Measurements from ENCODE around the gene ETNK2.

ETNK2 gene, protein sequence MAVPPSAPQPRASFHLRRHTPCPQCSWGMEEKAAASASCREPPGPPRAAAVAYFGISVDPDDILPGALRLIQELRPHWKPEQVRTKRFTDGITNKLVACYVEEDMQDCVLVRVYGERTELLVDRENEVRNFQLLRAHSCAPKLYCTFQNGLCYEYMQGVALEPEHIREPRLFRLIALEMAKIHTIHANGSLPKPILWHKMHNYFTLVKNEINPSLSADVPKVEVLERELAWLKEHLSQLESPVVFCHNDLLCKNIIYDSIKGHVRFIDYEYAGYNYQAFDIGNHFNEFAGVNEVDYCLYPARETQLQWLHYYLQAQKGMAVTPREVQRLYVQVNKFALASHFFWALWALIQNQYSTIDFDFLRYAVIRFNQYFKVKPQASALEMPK

DNA sequence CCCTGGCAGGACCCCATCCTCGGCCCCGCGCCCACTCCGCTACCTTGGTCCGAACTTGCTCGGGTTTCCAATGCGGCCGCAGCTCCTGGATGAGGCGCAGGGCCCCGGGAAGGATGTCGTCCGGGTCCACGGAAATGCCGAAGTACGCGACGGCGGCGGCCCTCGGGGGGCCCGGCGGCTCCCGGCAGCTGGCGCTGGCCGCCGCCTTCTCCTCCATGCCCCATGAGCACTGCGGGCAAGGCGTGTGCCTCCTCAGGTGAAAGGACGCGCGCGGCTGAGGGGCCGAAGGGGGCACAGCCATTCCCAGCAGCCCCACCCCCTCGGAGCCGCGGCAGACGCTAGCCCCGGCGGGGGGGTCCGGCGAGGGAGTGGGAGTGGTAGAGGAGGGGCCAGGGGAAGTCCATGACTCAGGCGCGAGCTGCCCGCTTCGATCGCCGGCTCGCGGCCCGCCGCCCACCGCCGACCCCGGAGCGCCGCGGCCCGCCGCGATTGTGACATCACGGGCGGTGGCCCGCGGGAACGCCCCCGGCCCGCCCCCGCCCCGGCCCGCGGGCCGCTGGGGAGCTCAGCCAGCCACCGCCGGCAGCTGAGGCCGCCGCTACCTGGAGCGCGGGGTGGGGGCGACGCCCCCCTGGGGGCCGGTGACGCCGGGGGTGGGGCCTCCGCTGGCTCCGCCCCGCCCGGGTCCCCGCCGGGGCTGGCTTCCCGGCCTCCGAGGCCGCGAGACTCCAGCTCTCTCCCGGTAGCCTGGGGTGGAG is at the start of gene ETNK2:
Gene ETNK2 (minus strand): TSS at position 493 of the 758 bp plus-strand sequence. CDS start 192 bp downstream, at position 301.
- no peak within 1 kb of the TSS for H3K27ac ChIP-seq (ENCODE audit: low read depth, low read length)
- H3K27me3 ChIP-seq (ENCODE audit: control insufficient read depth, insufficient read depth, low read length) = peaks cover 17% of the 10 kb centered on the region
- no peaks in the 10 kb centered on the region for H3K9me3 ChIP-seq (ENCODE audit: control insufficient read depth, insufficient read depth, low read length)
- peaks cover 29% of the 10 kb centered on the region for H3K4me1 ChIP-seq (ENCODE audit: control insufficient read depth, insufficient read depth, low read length)
- H3K4me3 ChIP-seq (ENCODE audit: low read depth, low read length) = peak within 1 kb of the TSS; percentile 77
- no peak within 1 kb of the TSS; the same call in 1 of the 2 replicates for H3K9ac ChIP-seq (ENCODE audit: low read depth, low read length)
- no peaks in the 10 kb centered on the region for H3K36me3 ChIP-seq (ENCODE audit: control insufficient read depth, insufficient read depth, low read length)

DNA sequence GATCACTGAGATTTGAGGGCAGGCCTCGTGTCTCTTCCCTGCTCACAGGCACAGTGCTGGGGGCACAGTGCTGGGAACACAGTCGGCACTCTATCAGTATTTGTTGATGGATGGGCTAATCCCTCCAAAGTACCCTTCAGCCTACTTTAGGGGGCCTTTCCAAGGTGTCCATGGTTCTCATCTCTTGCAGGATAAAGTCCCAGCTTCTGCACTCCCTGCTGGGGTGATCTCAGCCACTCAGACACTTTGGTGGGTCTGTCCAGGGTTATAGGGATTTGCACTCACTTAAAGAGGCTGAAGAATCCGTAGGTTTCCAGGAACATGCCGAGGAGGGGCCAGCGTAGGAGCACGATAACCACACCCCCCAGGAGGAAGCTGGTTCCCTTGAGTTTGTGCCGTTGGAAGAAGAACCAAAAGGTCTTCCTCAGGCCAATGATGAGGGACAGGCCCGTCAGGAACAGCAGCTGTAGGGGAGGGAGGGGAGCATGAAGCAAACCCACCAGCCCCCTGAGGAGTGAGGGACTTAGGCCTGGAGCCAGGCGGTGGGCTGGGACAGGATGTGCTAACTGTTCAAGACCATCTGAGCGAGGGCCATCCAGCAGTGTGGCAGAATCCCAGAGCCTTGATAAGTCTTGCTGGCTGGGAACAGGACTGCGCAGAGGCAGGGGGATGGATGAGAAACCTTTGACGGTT is 49.6 kb upstream of the ETNK2 start:
- H3K27me3 ChIP-seq (ENCODE audit: control insufficient read depth, insufficient read depth, low read length) = no peaks in the 10 kb centered on the region; the same call in 1 of the 2 replicates
- no peak overlapping the region for H3K9ac ChIP-seq (ENCODE audit: low read depth, low read length)
- no peaks in the 10 kb centered on the region for H3K9me3 ChIP-seq (ENCODE audit: control insufficient read depth, insufficient read depth, low read length)
- H3K4me1 ChIP-seq (ENCODE audit: control insufficient read depth, insufficient read depth, low read length) = no peaks in the 10 kb centered on the region
- no peaks in the 10 kb centered on the region for H3K36me3 ChIP-seq (ENCODE audit: control insufficient read depth, insufficient read depth, low read length)
- H3K4me3 ChIP-seq (ENCODE audit: low read depth, low read length) = no peak overlapping the region
- no peak overlapping the region for H3K27ac ChIP-seq (ENCODE audit: low read depth, low read length)

DNA sequence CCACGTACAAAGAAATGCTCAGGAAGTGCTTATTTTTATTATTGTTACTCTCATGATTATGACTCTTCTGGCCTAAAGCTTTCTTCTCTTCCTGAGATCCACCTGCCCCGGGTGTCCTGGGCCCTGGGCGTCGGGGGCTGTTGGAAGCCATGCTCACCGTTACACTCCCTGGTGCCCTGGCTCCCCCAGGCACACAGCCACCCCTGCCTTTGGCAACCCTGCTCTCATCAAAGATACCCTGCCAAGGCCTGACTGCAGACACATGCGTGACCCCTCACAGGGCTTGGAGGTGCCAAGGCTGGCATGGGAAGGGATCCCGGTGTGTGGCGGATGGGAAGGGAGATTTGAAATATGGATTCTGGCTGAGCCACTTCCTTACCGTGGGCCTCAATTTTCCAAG is 47.7 kb upstream of the ETNK2 start:
- Histone ChIP-seq H3K27me3 (ENCODE audit: control insufficient read depth, insufficient read depth, low read length) (no peaks in the 10 kb centered on the region), H3K4me3 (ENCODE audit: low read depth, low read length) (no peak overlapping the region), H3K4me1 (ENCODE audit: control insufficient read depth, insufficient read depth, low read length) (no peaks in the 10 kb centered on the region), H3K36me3 (ENCODE audit: control insufficient read depth, insufficient read depth, low read length) (no peaks in the 10 kb centered on the region), H3K27ac (ENCODE audit: low read depth, low read length) (no peak overlapping the region), H3K9me3 (ENCODE audit: control insufficient read depth, insufficient read depth, low read length) (no peaks in the 10 kb centered on the region), H3K9ac (ENCODE audit: low read depth, low read length) (no peak overlapping the region)

DNA sequence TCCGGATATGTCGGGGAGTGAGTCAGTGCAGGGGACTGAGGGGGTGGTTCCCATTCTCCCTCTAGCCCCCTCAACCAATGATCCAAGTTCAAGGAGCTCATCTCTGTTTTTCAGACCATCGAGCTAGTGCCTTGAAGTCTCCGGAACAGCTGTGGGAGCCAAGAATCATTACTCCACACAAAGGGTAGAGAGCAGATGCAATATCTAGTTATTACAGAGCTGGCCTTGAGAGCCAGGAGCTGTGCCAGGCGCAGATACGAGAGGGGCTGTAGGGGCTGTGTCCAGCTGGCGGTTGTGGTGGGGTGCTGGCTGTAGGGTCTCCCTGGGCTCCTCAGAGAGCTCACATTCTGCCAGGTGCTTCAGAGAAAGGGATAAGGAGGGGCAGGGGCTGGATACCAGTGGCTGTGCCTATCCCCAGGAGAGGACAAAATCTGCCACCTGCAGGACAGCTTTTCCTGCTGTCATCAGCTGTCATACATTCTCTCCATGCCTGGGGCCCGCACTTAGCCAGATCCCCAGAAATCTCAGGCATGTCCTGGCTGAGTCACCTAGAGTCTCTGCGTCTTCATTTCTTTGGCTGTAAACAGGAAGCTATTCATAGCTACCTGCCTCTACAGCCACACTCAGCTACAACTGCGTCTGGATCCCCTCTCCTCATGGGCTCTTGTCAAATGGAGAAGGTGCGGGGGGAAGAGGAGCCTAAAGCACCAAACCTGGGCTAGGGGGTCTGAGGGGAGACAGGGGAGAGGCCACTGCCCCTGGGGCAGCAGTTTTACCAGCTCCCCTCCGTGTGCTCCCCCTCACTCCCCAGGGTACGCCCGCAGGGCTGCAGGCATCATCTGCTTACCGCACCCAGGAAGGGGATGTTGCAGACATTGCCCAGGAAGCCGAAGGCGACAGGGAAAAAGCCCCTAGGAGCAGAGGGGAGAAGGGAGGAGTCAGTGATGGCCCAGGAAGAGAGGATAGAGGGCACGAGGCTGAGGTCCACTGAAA is 46.8 kb upstream of the ETNK2 start:
- Histone ChIP-seq H3K36me3 (ENCODE audit: control insufficient read depth, insufficient read depth, low read length) (no peaks in the 10 kb centered on the region), H3K4me3 (ENCODE audit: low read depth, low read length) (no peak overlapping the region), H3K9ac (ENCODE audit: low read depth, low read length) (no peak overlapping the region), H3K27ac (ENCODE audit: low read depth, low read length) (peak overlapping the region; percentile 26), H3K9me3 (ENCODE audit: control insufficient read depth, insufficient read depth, low read length) (no peaks in the 10 kb centered on the region), H3K27me3 (ENCODE audit: control insufficient read depth, insufficient read depth, low read length) (no peaks in the 10 kb centered on the region), H3K4me1 (ENCODE audit: control insufficient read depth, insufficient read depth, low read length) (no peaks in the 10 kb centered on the region)

DNA sequence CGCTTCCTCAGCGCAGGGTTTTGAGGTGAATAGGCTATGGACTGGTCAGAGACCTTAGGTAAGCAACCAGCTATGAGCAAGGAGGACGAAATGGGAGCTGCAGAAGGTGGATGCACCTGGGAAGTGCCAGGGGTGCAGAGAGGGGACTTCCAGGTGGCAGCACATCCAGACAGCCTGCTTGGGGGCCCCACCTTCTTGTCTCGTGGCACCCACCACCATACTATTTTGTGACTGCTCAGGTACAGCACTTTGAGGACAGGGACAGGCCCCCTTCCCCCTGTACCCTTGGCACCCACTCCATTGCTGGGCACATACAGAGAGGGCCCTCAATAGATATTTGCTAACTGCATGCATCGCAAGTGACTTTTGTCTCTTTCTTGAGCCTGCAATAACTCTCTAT is 45.2 kb upstream of the ETNK2 start:
- Histone ChIP-seq H3K9ac (ENCODE audit: low read depth, low read length) (no peak overlapping the region), H3K27ac (ENCODE audit: low read depth, low read length) (no peak overlapping the region), H3K4me1 (ENCODE audit: control insufficient read depth, insufficient read depth, low read length) (no peaks in the 10 kb centered on the region)

DNA sequence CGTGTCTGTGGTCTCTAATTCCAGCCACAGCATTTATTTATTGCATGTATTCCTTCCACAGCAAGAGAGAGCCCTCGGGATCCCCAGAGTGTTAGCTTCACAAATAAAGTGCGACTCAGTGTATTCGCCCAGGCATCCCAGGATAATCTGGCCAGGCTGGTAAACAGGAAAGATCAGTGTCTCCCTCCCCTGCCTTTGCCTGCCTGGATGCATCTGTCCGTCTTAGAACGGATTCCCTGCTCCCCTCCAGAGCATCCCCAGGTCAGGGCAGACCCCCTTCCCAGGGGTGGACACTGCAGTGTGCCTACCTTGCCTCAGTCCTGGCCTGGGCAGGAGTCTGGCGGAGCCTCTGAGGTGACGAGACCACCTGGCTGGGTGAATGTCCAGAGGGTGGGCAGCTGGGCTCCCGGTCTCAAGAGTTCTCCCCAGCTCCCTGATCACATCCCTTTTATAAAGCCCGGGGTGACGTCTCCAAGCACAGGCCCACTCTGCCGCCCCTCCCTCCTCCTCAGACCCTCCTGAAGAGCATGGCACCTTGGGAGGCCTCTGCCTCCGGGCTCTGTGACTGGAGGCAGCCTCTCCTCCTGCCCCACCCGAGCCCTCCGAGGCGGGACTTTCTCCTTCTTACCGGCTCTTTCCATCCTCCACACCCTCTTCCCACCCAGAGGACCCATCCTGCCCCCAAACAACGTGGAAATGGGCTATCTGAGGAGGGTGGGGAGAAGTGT is 44.4 kb upstream of the ETNK2 start, which contains the start of gene KISS1:
Gene KISS1 (minus strand): TSS at position 424 of the 728 bp plus-strand sequence. CDS start 3,615 bp downstream, outside the sequence.
- no peak within 1 kb of the TSS for H3K27ac ChIP-seq (ENCODE audit: low read depth, low read length)

More for the DNA sequence above, 45.2 kb upstream of the ETNK2 start:
- no peaks in the 10 kb centered on the region for H3K36me3 ChIP-seq (ENCODE audit: control insufficient read depth, insufficient read depth, low read length)
- H3K9me3 ChIP-seq (ENCODE audit: control insufficient read depth, insufficient read depth, low read length) = no peaks in the 10 kb centered on the region
- peaks cover 13% of the 10 kb centered on the region for H3K27me3 ChIP-seq (ENCODE audit: control insufficient read depth, insufficient read depth, low read length)
- no peak overlapping the region for H3K4me3 ChIP-seq (ENCODE audit: low read depth, low read length)

DNA sequence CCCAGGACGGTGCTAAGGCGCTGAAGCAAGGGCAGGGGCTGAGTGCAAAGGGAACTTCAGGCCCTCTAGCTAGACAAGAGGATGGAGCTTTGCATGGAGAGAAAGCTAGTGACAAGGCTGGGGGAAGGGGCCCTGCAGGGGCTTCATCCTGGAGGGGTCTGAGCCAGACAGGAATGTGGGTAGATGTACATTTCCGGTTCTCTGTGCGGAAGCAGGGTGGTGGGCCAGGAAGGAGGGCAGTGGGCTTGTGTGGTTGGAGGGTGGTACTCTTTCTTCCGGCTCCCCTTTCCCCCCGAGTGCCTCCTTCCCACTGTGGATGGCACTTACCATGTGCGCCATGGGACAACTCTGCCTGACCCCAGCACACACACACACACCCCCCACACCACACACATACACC is 42.9 kb upstream of the ETNK2 start:
- Histone ChIP-seq H3K9me3 (ENCODE audit: control insufficient read depth, insufficient read depth, low read length) (no peaks in the 10 kb centered on the region), H3K27me3 (ENCODE audit: control insufficient read depth, insufficient read depth, low read length) (peaks cover 29% of the 10 kb centered on the region), H3K36me3 (ENCODE audit: control insufficient read depth, insufficient read depth, low read length) (no peaks in the 10 kb centered on the region), H3K27ac (ENCODE audit: low read depth, low read length) (no peak overlapping the region), H3K4me3 (ENCODE audit: low read depth, low read length) (no peak overlapping the region), H3K9ac (ENCODE audit: low read depth, low read length) (no peak overlapping the region), H3K4me1 (ENCODE audit: control insufficient read depth, insufficient read depth, low read length) (peaks cover 6% of the 10 kb centered on the region; the same call in 1 of the 2 replicates)

More for the DNA sequence above, 44.4 kb upstream of the ETNK2 start, which contains the start of gene KISS1:
- Histone ChIP-seq H3K9ac (ENCODE audit: low read depth, low read length) (no peak within 1 kb of the TSS), H3K36me3 (ENCODE audit: control insufficient read depth, insufficient read depth, low read length) (no peaks in the 10 kb centered on the region), H3K4me1 (ENCODE audit: control insufficient read depth, insufficient read depth, low read length) (no peaks in the 10 kb centered on the region), H3K27me3 (ENCODE audit: control insufficient read depth, insufficient read depth, low read length) (peaks cover 21% of the 10 kb centered on the region), H3K4me3 (ENCODE audit: low read depth, low read length) (no peak within 1 kb of the TSS), H3K9me3 (ENCODE audit: control insufficient read depth, insufficient read depth, low read length) (no peaks in the 10 kb centered on the region)

DNA sequence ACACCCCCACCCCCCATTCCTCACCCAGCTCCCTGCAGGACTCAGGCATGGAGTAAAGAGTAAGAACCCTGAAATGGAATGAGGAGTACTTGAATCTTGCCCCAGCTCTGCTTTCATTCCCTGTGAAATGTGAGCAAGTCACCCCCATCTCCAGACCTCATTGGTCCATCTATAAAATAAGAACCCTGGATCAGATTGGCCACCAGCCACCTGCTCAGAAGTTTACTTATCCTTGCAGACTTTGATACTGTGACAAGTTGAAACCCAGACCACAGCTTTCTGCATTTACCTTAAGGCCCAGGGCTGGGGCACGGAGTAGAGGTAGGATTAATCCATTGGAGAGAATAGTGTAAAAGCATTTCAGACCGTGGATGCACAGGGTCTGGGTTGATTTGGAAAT is 42.2 kb upstream of the ETNK2 start:
- Histone ChIP-seq H3K27me3 (ENCODE audit: control insufficient read depth, insufficient read depth, low read length) (peaks cover 36% of the 10 kb centered on the region), H3K27ac (ENCODE audit: low read depth, low read length) (no peak overlapping the region), H3K36me3 (ENCODE audit: control insufficient read depth, insufficient read depth, low read length) (no peaks in the 10 kb centered on the region), H3K4me3 (ENCODE audit: low read depth, low read length) (no peak overlapping the region), H3K4me1 (ENCODE audit: control insufficient read depth, insufficient read depth, low read length) (peaks cover 6% of the 10 kb centered on the region; the same call in 1 of the 2 replicates), H3K9me3 (ENCODE audit: control insufficient read depth, insufficient read depth, low read length) (no peaks in the 10 kb centered on the region), H3K9ac (ENCODE audit: low read depth, low read length) (no peak overlapping the region)

DNA sequence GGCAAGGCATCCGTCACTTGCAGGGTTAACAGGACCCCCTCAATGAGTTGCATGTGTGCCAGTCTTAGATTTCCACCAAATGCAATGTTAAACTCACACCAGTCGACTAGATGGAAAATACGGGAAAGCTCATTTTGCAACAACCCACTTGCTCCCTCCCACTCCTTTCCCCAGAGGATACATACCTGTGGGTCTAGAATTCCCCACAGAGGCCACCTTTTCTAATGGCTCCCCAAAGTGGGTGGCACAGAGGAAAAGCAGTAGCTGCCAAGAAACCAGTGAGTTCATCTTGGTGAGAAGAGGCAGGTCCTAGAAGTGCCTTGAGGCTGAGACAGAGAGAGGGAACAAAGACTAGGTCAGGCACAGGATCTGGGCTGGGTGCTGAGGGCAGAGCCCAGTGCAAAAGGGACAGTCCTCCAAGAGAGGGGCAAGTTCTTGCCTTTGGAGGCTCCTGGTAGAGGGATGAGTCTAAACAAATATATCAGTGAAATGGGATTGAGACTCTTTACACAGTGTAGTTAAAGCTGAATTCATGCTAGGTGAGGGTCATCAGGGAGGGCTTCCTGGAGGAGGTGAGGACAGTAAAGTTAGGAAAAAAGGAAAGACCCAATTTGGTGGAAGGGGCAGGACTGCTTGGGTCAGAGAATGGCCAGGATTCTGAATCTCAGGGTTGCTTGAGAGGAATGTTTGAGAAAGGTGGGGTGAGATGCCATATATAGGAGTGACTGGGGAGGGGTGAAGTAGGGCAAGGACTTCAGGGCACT is 40.9 kb upstream of the ETNK2 start:
- Histone ChIP-seq H3K4me3 (ENCODE audit: low read depth, low read length) (no peak overlapping the region), H3K27me3 (ENCODE audit: control insufficient read depth, insufficient read depth, low read length) (peaks cover 47% of the 10 kb centered on the region), H3K4me1 (ENCODE audit: control insufficient read depth, insufficient read depth, low read length) (peaks cover 6% of the 10 kb centered on the region; the same call in 1 of the 2 replicates), H3K9me3 (ENCODE audit: control insufficient read depth, insufficient read depth, low read length) (no peaks in the 10 kb centered on the region), H3K27ac (ENCODE audit: low read depth, low read length) (no peak overlapping the region), H3K36me3 (ENCODE audit: control insufficient read depth, insufficient read depth, low read length) (no peaks in the 10 kb centered on the region), H3K9ac (ENCODE audit: low read depth, low read length) (no peak overlapping the region)

Measured in HUES48 (cell line).